Heart left ventricle (tissue), 13 donors: ENCODE results near the gene TTLL12.

Source experiments
- CTCF ChIP-seq, 12 donors: fragments of 200-600 bp; sonication (generic) in 4 of 12; IDR thresholded peaks; one replicate each; pipeline versions ENCODE4 v1.5.0 to v1.8.0; 2018 to 2022; ENCODE audit warnings: antibody characterized with exemption in 12 of 12, mild to moderate bottlenecking in 5 of 12
- POLR2A ChIP-seq, 2 donors: fragments of 450-650 bp; IDR thresholded peaks; one replicate each; pipeline ENCODE4 v1.6.1; 2017; ENCODE audit warnings: antibody characterized with exemption in 2 of 2, mild to moderate bottlenecking in 2 of 2, moderate library complexity in 2 of 2
- donor health status: ischemic (EF 13 %, LVEDD 7.1; RV severe dilation, severe dysfunction).
- donor health status: DM: no; HTN: yes; CAD: no.
- donor health status: DM: no; HTN: no; CAD: no.
- donor health status: ischemic (EF 25% LVEDD 6.9; RV normal size, moderate dysfunction).
- donor health status: ischemic (EF 25% LVEDD 5.7; RV mildly dilated, moderate dysfunction).
- donor health status: ischemic (EF 35%, LVEDD 5.7; RV mildly dilated, moderate dysfunction).
- donor health status: nonischemic (EF 11% LVEDD 7.7; RV severe dilation, severe dysfunction).
- donor health status: DM: yes; HTN: yes; CAD: no.
- donor health status: PGD.
- donor health status: ischemic (EF 29% LVEDD 5.4; RV normal size, mild dysfunction).
- donor health status: nonischemic (EF 23%, LVEDD 6.1; RV moderate dilation, normal function).

GRCh38 chr22:43201486-43202219, 14.7 kb upstream of the TTLL12 start:
- TF ChIP-seq CTCF (IDR thresholded peaks at IDR 0.05) (no peak), POLR2A (IDR thresholded peaks at IDR 0.05) (no peak)
